Fibroblast of pulmonary artery (primary cell): ENCODE results near the gene USP28.

Source experiments
- DNase-seq: peaks from one replicate; pipeline ENCODE4 v3.0.0-alpha.2; 2010; ENCODE audit warnings: low read depth
- H3K4me3 ChIP-seq: replicated peaks from 2 replicates; pipeline ENCODE4 v1.5.1; 2011; ENCODE audit warnings: low read depth, mild to moderate bottlenecking, control low read depth, low read length, moderate library complexity
- CTCF ChIP-seq: IDR thresholded peaks from 2 replicates; pipeline ENCODE4 v1.5.1; 2011; ENCODE audit warnings: mild to moderate bottlenecking, control low read depth, low read length, inconsistent platforms; ENCODE audit errors: missing control alignments

USP28 gene

GRCh38 chr11:113867843-113868503, 7.4 kb downstream of the USP28 start:
- no peak for DNase-seq
- H3K4me3 ChIP-seq, result no peak overlapping the region
- TF ChIP-seq CTCF, result no peak

- no peak for DNase-seq
- TF ChIP-seq CTCF, result no peak
- no peak overlapping the region for H3K4me3 ChIP-seq
Measured at GRCh38 chr11:113865873-113866272, 9.5 kb downstream of the USP28 start.

- H3K4me3 ChIP-seq, result no peak overlapping the region
Measured at GRCh38 chr11:113864410-113864809, 11.0 kb downstream of the USP28 start.

GRCh38 chr11:113862435-113862834, 12.9 kb downstream of the USP28 start:
- no peak overlapping the region for H3K4me3 ChIP-seq
- TF ChIP-seq CTCF, result no peak
- DNase-seq, result peak; percentile 25

More at GRCh38 chr11:113864410-113864809, 11.0 kb downstream of the USP28 start:
- no peak for DNase-seq
- no peak for TF ChIP-seq CTCF

- TF ChIP-seq CTCF, result no peak
- H3K4me3 ChIP-seq, result no peak overlapping the region
- DNase-seq, result no peak
Measured at GRCh38 chr11:113859665-113860064, 15.7 kb downstream of the USP28 start.

- no peak overlapping the region for H3K4me3 ChIP-seq
- no peak for TF ChIP-seq CTCF
- DNase-seq, result no peak
Measured at GRCh38 chr11:113856966-113857759, 18.2 kb downstream of the USP28 start.
